GM18517 (cell line): ENCODE measurements around the gene MMP11.

Experiments used
- ATAC-seq: cut with Tn5 transposase; IDR thresholded peaks from one replicate; pipeline ENCODE4 v1.9.1; 2021; ENCODE audit warnings: mild to moderate bottlenecking, moderate library complexity; ENCODE audit not compliant: unreplicated experiment

The MMP11 gene

GRCh38 chr22:23780146-23780748 lies 7.6 kb downstream of the MMP11 start:
- ATAC-seq = no peak

GRCh38 chr22:23781065-23781464 lies 8.4 kb downstream of the MMP11 start:
- no peak for ATAC-seq

GRCh38 chr22:23781511-23782183 lies 9.0 kb downstream of the MMP11 start:
- ATAC-seq = no peak

GRCh38 chr22:23782252-23782651 lies 9.6 kb downstream of the MMP11 start:
- ATAC-seq = no peak

GRCh38 chr22:23782703-23783102 lies 10.1 kb downstream of the MMP11 start:
- ATAC-seq = no peak

GRCh38 chr22:23783265-23784150 lies 10.9 kb downstream of the MMP11 start:
- ATAC-seq = no peak

GRCh38 chr22:23784215-23784732 lies 11.6 kb downstream of the MMP11 start:
- ATAC-seq = no peak

GRCh38 chr22:23786261-23786710 lies 13.6 kb downstream of the MMP11 start:
- no peak for ATAC-seq

GRCh38 chr22:23786752-23787599 lies 14.3 kb downstream of the MMP11 start, which contains the start of gene SMARCB1:
TSS of gene SMARCB1 (plus strand) at chr22:23786966. CDS start at chr22:23787170, 204 bp downstream.
- peak; percentile 61 for ATAC-seq

GRCh38 chr22:23787600-23787896 lies 14.9 kb downstream of the MMP11 start:
- ATAC-seq = no peak

GRCh38 chr22:23787910-23788309 lies 15.3 kb downstream of the MMP11 start:
- no peak for ATAC-seq

GRCh38 chr22:23789121-23789520 lies 16.5 kb downstream of the MMP11 start:
- ATAC-seq = no peak

- ATAC-seq = no peak
Measured at GRCh38 chr22:23789638-23790037, 17.0 kb downstream of the MMP11 start.

- ATAC-seq = no peak
Measured at GRCh38 chr22:23790819-23791737, 18.4 kb downstream of the MMP11 start.

GRCh38 chr22:23791738-23792645 lies 19.3 kb downstream of the MMP11 start:
- ATAC-seq = no peak

- ATAC-seq = no peak
Measured at GRCh38 chr22:23793326-23793725, 20.7 kb downstream of the MMP11 start.

GRCh38 chr22:23796461-23796860 lies 23.8 kb downstream of the MMP11 start:
- ATAC-seq = no peak
